Keratinocyte (primary cell): ENCODE results near the gene HRK. TPM values are rescaled to one million over a fixed set of nuclear protein-coding genes. Genes with fewer than 3 reads are reported as not detected.

Experiments
- DNase-seq: peaks from one replicate; pipeline ENCODE4 v3.0.0-alpha.2; 2011; ENCODE audit warnings: low read depth, missing footprints, low spot score
- FAIRE-seq: peaks from 2 replicates; lab custom pipeline; 2011; peaks lifted over from hg19 to GRCh38; lab: Jason Lieb, UNC
- H2AFZ ChIP-seq: 2 replicates; pipeline ENCODE4 v1.6.0; 2012; ENCODE audit warnings: low read length, control low read depth, inconsistent platforms; ENCODE audit not compliant: control insufficient read depth
- H3K27ac ChIP-seq: 2 replicates; pipeline ENCODE4 v1.5.1; 2011; ENCODE audit warnings: low read length; ENCODE audit not compliant: control insufficient read depth, insufficient read depth
- H3K27me3 ChIP-seq: 3 replicates; pipeline ENCODE4 v1.6.0; 2011; ENCODE audit warnings: low read length; ENCODE audit not compliant: control insufficient read depth, insufficient read depth; ENCODE audit errors: extremely low read depth
- H3K36me3 ChIP-seq, 2 experiments: 2 replicates in 1 of 2; 3 replicates in 1 of 2; pipeline ENCODE4 v1.5.1; 2011; ENCODE audit warnings: low read length in 2 of 2, mild to moderate bottlenecking in 1 of 2; ENCODE audit not compliant: control insufficient read depth in 2 of 2, insufficient read depth in 2 of 2; ENCODE audit errors: extremely low read depth in 1 of 2
- H3K4me1 ChIP-seq: 3 replicates; pipeline ENCODE4 v1.5.1; 2011; ENCODE audit warnings: low read length; ENCODE audit not compliant: control insufficient read depth, insufficient read depth; ENCODE audit errors: extremely low read depth
- H3K4me2 ChIP-seq: 3 replicates; pipeline ENCODE4 v1.6.0; 2011; ENCODE audit warnings: low read depth, low read length; ENCODE audit not compliant: control insufficient read depth, insufficient read depth; ENCODE audit errors: extremely low read depth
- H3K4me3 ChIP-seq, 3 experiments: fragments of 200-600 bp in 1 of 3; sonication (generic) in 1 of 3; 2 replicates in 2 of 3; 3 replicates in 1 of 3; pipeline ENCODE4 v1.5.1; 2011 to 2016; ENCODE audit warnings: low read length in 3 of 3, mild to moderate bottlenecking in 3 of 3, control low read depth in 2 of 3, inconsistent platforms in 1 of 3, low read depth in 1 of 3, mixed read lengths in 1 of 3, mixed run types in 1 of 3, moderate library complexity in 1 of 3; ENCODE audit not compliant: control insufficient read depth in 2 of 3, insufficient read depth in 2 of 3; ENCODE audit errors: extremely low read depth in 1 of 3
- H3K79me2 ChIP-seq: 2 replicates; pipeline ENCODE4 v1.6.0; 2012; ENCODE audit warnings: low read length; ENCODE audit not compliant: control insufficient read depth, insufficient read depth
- H3K9ac ChIP-seq: 3 replicates; pipeline ENCODE4 v1.6.0; 2011; ENCODE audit warnings: low read length; ENCODE audit not compliant: control insufficient read depth, insufficient read depth; ENCODE audit errors: extremely low read depth
- H3K9me1 ChIP-seq: 3 replicates; pipeline ENCODE4 v1.6.0; 2011; ENCODE audit warnings: low read length; ENCODE audit not compliant: control insufficient read depth, insufficient read depth; ENCODE audit errors: extremely low read depth
- H3K9me3 ChIP-seq: 2 replicates; pipeline ENCODE4 v1.5.1; 2012; ENCODE audit warnings: low read depth, low read length; ENCODE audit not compliant: control insufficient read depth
- H4K20me1 ChIP-seq: 3 replicates; pipeline ENCODE4 v1.6.0; 2011; ENCODE audit warnings: low read length; ENCODE audit not compliant: control insufficient read depth, insufficient read depth; ENCODE audit errors: extremely low read depth
- EZH2 ChIP-seq: IDR thresholded peaks from one replicate; pipeline ENCODE4 v1.6.1; 2012; ENCODE audit warnings: inconsistent platforms, mild to moderate bottlenecking, low read length, moderate library complexity
- dilution Hi-C: fragments of 300-500 bp; cut with MboI; formaldehyde crosslinking; loops from one replicate; pipeline ENCODE4 v1.7.0; 2020; ENCODE audit warnings: low sequenced_read_pairs; ENCODE audit not compliant: extremely low pct_ligation_motif_present
- polyA plus RNA-seq, 5 experiments: library from polyadenylated mRNA; depleted of rRNA in 3 of 5; stranded (reverse) in 3 of 5; stranded (forward) in 1 of 5; unstranded in 1 of 5; fragments of >200 nt; gene quantifications; 1 replicate in 1 of 5; 2 replicates in 3 of 5; 3 replicates in 1 of 5; pipeline versions ENCODE4 v1.2.1 to v1.2.3, GENCODE V29; 2011 to 2012; ENCODE audit warnings: missing spikeins in 2 of 5, low read depth in 1 of 5, low replicate concordance in 1 of 5
- TF ChIP-seq, protein P1 (sequence below), 3 experiments: IDR thresholded peaks in 1 of 3; conservative IDR thresholded peaks in 1 of 3; optimal IDR thresholded peaks in 1 of 3; 2 replicates in 2 of 3; 3 replicates in 1 of 3; pipeline versions ENCODE3 to v1.5.1; 2011; ENCODE audit warnings: low read length in 3 of 3, mild to moderate bottlenecking in 3 of 3, moderate library complexity in 2 of 3, control low read depth in 1 of 3, inconsistent platforms in 1 of 3; ENCODE audit not compliant: insufficient read depth in 2 of 3; ENCODE audit errors: extremely low read depth in 1 of 3

HRK gene
- polyA plus RNA-seq, 1 donor (not counting 4 experiments of a cell fraction or from before 2014, with no cell fraction given): 0.01 TPM

DNA sequence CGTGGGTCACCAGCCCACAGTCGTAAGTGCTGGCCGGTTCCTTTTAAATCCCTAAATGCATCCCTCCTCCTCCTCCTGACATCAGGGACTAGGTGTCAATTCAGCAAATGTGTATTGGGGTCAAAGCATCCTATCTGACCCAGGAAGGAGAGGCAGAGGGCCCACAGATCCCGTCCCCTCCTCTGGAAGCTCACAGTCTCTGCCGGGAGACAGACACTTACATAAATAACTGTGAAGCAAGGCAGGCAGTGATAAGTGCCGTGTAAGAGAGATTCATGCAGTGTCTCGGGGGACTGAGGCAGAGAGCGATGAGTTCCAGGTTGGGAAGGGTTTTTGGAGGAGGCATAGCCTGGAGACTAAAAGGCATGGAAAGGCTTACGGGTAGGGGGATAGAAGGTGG is 44.1 kb downstream of the HRK start:
- TF ChIP-seq EZH2: no peak
- TF ChIP-seq, protein P1, sequence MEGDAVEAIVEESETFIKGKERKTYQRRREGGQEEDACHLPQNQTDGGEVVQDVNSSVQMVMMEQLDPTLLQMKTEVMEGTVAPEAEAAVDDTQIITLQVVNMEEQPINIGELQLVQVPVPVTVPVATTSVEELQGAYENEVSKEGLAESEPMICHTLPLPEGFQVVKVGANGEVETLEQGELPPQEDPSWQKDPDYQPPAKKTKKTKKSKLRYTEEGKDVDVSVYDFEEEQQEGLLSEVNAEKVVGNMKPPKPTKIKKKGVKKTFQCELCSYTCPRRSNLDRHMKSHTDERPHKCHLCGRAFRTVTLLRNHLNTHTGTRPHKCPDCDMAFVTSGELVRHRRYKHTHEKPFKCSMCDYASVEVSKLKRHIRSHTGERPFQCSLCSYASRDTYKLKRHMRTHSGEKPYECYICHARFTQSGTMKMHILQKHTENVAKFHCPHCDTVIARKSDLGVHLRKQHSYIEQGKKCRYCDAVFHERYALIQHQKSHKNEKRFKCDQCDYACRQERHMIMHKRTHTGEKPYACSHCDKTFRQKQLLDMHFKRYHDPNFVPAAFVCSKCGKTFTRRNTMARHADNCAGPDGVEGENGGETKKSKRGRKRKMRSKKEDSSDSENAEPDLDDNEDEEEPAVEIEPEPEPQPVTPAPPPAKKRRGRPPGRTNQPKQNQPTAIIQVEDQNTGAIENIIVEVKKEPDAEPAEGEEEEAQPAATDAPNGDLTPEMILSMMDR (optimal IDR thresholded peaks at IDR 0.05 in 1 of 3, IDR thresholded peaks at IDR 0.05 in 1 of 3, conservative IDR thresholded peaks at IDR 0.05 in 1 of 3; ENCODE audit: extremely low read depth in 1 of 3, insufficient read depth in 2 of 3, low read length in 3 of 3): no peak
- dilution Hi-C loops: no loop called here
- Histone ChIP-seq H3K27ac (no peak overlapping the region), H3K9me3 (no peaks in the 10 kb centered on the region), H3K4me1 (no peaks in the 10 kb centered on the region), H3K9ac (no peak overlapping the region), H3K36me3 (no peaks in the 10 kb centered on the region), H4K20me1 (no peaks in the 10 kb centered on the region), H3K4me3 (no peak overlapping the region), H3K4me2 (no peak overlapping the region), H2AFZ (no peak overlapping the region), H3K79me2 (no peaks in the 10 kb centered on the region), H3K9me1 (no peaks in the 10 kb centered on the region), H3K27me3 (no peaks in the 10 kb centered on the region)
- no peak for DNase-seq
- no peak for FAIRE-seq

DNA sequence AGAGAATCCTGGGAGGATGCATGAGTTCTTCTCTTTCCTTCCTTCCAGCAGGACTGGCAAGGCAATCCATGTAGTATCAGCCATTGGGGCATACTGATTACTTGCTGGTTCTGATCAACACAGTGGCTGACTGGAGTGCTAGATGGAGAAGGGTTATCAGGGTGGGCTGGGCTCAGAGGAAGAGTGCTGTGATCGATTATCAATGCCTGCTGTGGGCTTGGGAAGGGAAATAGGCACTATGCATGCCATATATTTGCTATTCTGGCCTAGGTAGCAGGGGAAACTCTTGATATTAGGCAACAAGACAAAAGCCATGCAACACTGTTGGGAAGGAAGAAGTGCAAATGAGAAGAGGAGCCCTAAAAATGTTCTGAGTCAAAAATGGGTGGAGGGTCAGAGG is 45.8 kb downstream of the HRK start:
- no peaks in the 10 kb centered on the region for H3K9me1 ChIP-seq
- no peak overlapping the region for H2AFZ ChIP-seq
- dilution Hi-C loops: no loop called here
- no peak overlapping the region for H3K9ac ChIP-seq
- H3K9me3 ChIP-seq: no peaks in the 10 kb centered on the region
- no peak overlapping the region for H3K4me3 ChIP-seq
- FAIRE-seq: no peak
- no peaks in the 10 kb centered on the region for H3K27me3 ChIP-seq
- no peak overlapping the region for H3K27ac ChIP-seq
- no peaks in the 10 kb centered on the region for H3K4me1 ChIP-seq
- DNase-seq: no peak
- H3K4me2 ChIP-seq: no peak overlapping the region
- no peaks in the 10 kb centered on the region for H3K36me3 ChIP-seq
- H4K20me1 ChIP-seq: no peaks in the 10 kb centered on the region
- TF ChIP-seq, protein P1 (optimal IDR thresholded peaks at IDR 0.05 in 1 of 3, IDR thresholded peaks at IDR 0.05 in 1 of 3, conservative IDR thresholded peaks at IDR 0.05 in 1 of 3; ENCODE audit: extremely low read depth in 1 of 3, insufficient read depth in 2 of 3, low read length in 3 of 3): no peak
- no peak for TF ChIP-seq EZH2
- H3K79me2 ChIP-seq: no peaks in the 10 kb centered on the region
